H9 (cell line): ENCODE data around the gene HMCN1. TPM values are rescaled to one million over a fixed set of nuclear protein-coding genes. Genes with fewer than 3 reads are reported as not detected.

Experiments used
- DNase-seq: peaks from one replicate; pipeline ENCODE4 v3.0.0-alpha.2; 2017
- H2AFZ ChIP-seq: one replicate; pipeline ENCODE4 v1.6.1; 2013; ENCODE audit warnings: mild to moderate bottlenecking, low read length, control low read depth, moderate library complexity
- H2AK5ac ChIP-seq: 2 replicates; pipeline ENCODE4 v1.6.1; 2013; ENCODE audit warnings: low read length, control low read depth, mixed read lengths; ENCODE audit not compliant: insufficient read length
- H2BK120ac ChIP-seq: one replicate; pipeline ENCODE4 v1.6.1; 2013; ENCODE audit warnings: low read depth, mild to moderate bottlenecking, low read length, control low read depth, inconsistent platforms; ENCODE audit not compliant: poor library complexity, severe bottlenecking
- H2BK12ac ChIP-seq: 2 replicates; pipeline ENCODE4 v1.6.1; 2013; ENCODE audit warnings: low read length, control low read depth, mixed read lengths, low read depth; ENCODE audit not compliant: insufficient read length
- H2BK15ac ChIP-seq: 2 replicates; pipeline ENCODE4 v1.6.1; 2013; ENCODE audit warnings: low read depth, low read length, control low read depth
- H2BK20ac ChIP-seq: one replicate; pipeline ENCODE4 v1.6.1; 2013; ENCODE audit warnings: low read depth, mild to moderate bottlenecking, low read length, control low read depth, inconsistent platforms; ENCODE audit not compliant: poor library complexity, severe bottlenecking
- H2BK5ac ChIP-seq: 2 replicates; pipeline ENCODE4 v1.6.1; 2013; ENCODE audit warnings: low read length, control low read depth, mixed read lengths; ENCODE audit not compliant: insufficient read length
- H3K14ac ChIP-seq: 2 replicates; pipeline ENCODE4 v1.6.1; 2013; ENCODE audit warnings: low read length, control low read depth; ENCODE audit not compliant: insufficient read depth
- H3K18ac ChIP-seq: 2 replicates; pipeline ENCODE4 v1.6.1; 2013; ENCODE audit warnings: low read depth, mild to moderate bottlenecking, mixed read lengths, low read length, control low read depth; ENCODE audit not compliant: insufficient read length
- H3K23ac ChIP-seq: 2 replicates; pipeline ENCODE4 v1.6.1; 2013; ENCODE audit warnings: low read length, control low read depth, mixed read lengths, low read depth; ENCODE audit not compliant: insufficient read length
- H3K23me2 ChIP-seq: 2 replicates; pipeline ENCODE4 v1.6.1; 2013; ENCODE audit warnings: low read depth, mild to moderate bottlenecking, mixed read lengths, low read length, control low read depth; ENCODE audit not compliant: insufficient read length, poor library complexity, severe bottlenecking
- H3K27ac ChIP-seq: 2 replicates; pipeline ENCODE4 v1.5.1; 2013; ENCODE audit warnings: low read length, control low read depth, mixed read lengths, low read depth; ENCODE audit not compliant: insufficient read length
- H3K27me3 ChIP-seq: 2 replicates; pipeline ENCODE4 v1.6.1; 2013; ENCODE audit warnings: low read length, control low read depth, inconsistent platforms; ENCODE audit not compliant: insufficient read depth
- H3K4ac ChIP-seq: 2 replicates; pipeline ENCODE4 v1.6.1; 2013; ENCODE audit warnings: low read depth, mild to moderate bottlenecking, control low read depth, inconsistent platforms, low read length, moderate library complexity
- H3K4me1 ChIP-seq: 2 replicates; pipeline ENCODE4 v1.6.1; 2013; ENCODE audit warnings: low read length, control low read depth, inconsistent platforms; ENCODE audit not compliant: insufficient read depth
- H3K4me2 ChIP-seq: 2 replicates; pipeline ENCODE4 v1.6.1; 2013; ENCODE audit warnings: low read length, control low read depth, mixed read lengths; ENCODE audit not compliant: insufficient read length, insufficient read depth
- H3K56ac ChIP-seq: 2 replicates; pipeline ENCODE4 v1.6.1; 2013; ENCODE audit warnings: low read depth, mild to moderate bottlenecking, mixed read lengths, low read length, control low read depth; ENCODE audit not compliant: insufficient read length
- H3K79me1 ChIP-seq: 2 replicates; pipeline ENCODE4 v1.6.1; 2013; ENCODE audit warnings: low read depth, mild to moderate bottlenecking, moderate library complexity, low read length, control low read depth, inconsistent platforms; ENCODE audit not compliant: insufficient read depth, poor library complexity, severe bottlenecking
- H3K79me2 ChIP-seq: 2 replicates; pipeline ENCODE4 v1.6.1; 2013; ENCODE audit warnings: low read length, control low read depth, inconsistent platforms; ENCODE audit not compliant: insufficient read depth
- H3K9ac ChIP-seq: 2 replicates; pipeline ENCODE4 v1.6.1; 2013; ENCODE audit warnings: low read length, control low read depth, mixed read lengths; ENCODE audit not compliant: insufficient read length; ENCODE audit errors: extremely low read depth
- H3K9me3 ChIP-seq: one replicate; pipeline ENCODE4 v1.6.1; 2013; ENCODE audit warnings: low read depth, low read length, inconsistent platforms; ENCODE audit not compliant: control insufficient read depth
- H3T11ph ChIP-seq: one replicate; pipeline ENCODE4 v1.6.1; 2013; ENCODE audit warnings: mild to moderate bottlenecking, low read length, control low read depth, inconsistent platforms
- H4K20me1 ChIP-seq: one replicate; pipeline ENCODE4 v1.6.1; 2013; ENCODE audit not compliant: control insufficient read depth, insufficient read length, insufficient read depth
- H4K5ac ChIP-seq: 2 replicates; pipeline ENCODE4 v1.6.1; 2013; ENCODE audit warnings: low read depth, mild to moderate bottlenecking, mixed read lengths, low read length, control low read depth; ENCODE audit not compliant: insufficient read length
- H4K8ac ChIP-seq: replicated peaks from 2 replicates; pipeline ENCODE4 v1.6.1; 2013; ENCODE audit warnings: low read length, control low read depth, mixed read lengths, low read depth; ENCODE audit not compliant: insufficient read length
- H4K91ac ChIP-seq: 2 replicates; pipeline ENCODE4 v1.6.1; 2013; ENCODE audit warnings: low read depth, mild to moderate bottlenecking, moderate library complexity, mixed read lengths, low read length, control low read depth; ENCODE audit not compliant: insufficient read length
- H3K27ac Mint-ChIP-seq, 3 experiments: 2 replicates in 2 of 3; 3 replicates in 1 of 3; pipeline ENCODE4 v1.8.0; 2020 to 2021; ENCODE audit warnings: mixed read lengths in 3 of 3, mild to moderate bottlenecking in 1 of 3, moderate library complexity in 1 of 3
- H3K27me3 Mint-ChIP-seq: 2 replicates; pipeline ENCODE4 v1.8.0; 2021; ENCODE audit warnings: low read depth, mild to moderate bottlenecking, moderate library complexity, mixed read lengths
- H3K36me3 Mint-ChIP-seq, 3 experiments: 2 replicates in 2 of 3; 3 replicates in 1 of 3; pipeline ENCODE4 v1.8.0; 2020 to 2021; ENCODE audit warnings: low read depth in 3 of 3, mixed read lengths in 3 of 3; ENCODE audit not compliant: insufficient read depth in 1 of 3
- H3K4me1 Mint-ChIP-seq, 2 experiments: 2 replicates each; pipeline ENCODE4 v1.8.0; 2020; ENCODE audit warnings: mixed read lengths in 2 of 2
- H3K4me3 Mint-ChIP-seq, 2 experiments: 2 replicates in 1 of 2; 3 replicates in 1 of 2; pipeline ENCODE4 v1.8.0; 2020 to 2021; ENCODE audit warnings: mild to moderate bottlenecking in 2 of 2, mixed read lengths in 2 of 2, moderate library complexity in 1 of 2
- H3K9me3 Mint-ChIP-seq, 2 experiments: 2 replicates in 1 of 2; 3 replicates in 1 of 2; pipeline ENCODE4 v1.8.0; 2020; ENCODE audit warnings: mild to moderate bottlenecking in 2 of 2, mixed read lengths in 2 of 2, moderate library complexity in 1 of 2
- CTCF ChIP-seq: fragments of 200-600 bp; sonication (generic); conservative IDR thresholded peaks from 3 replicates; pipeline ENCODE4 v1.8.0; 2021; ENCODE audit warnings: antibody characterized with exemption, mild to moderate bottlenecking
- total RNA-seq: library from RNA; stranded (reverse); gene quantifications from 2 replicates; pipeline ENCODE4 v1.2.1, GENCODE V29; 2021

Gene HMCN1
- total RNA-seq, 1 experiment from 2014 or later, result 3.3 TPM

- H3K79me1 ChIP-seq, result no peaks in the 10 kb centered on the region
- Mint-ChIP-seq H3K4me3 (no peak overlapping the region), H3K27ac (no peak overlapping the region), H3K36me3 (no peaks in the 10 kb centered on the region), H3K4me1 (peaks cover 9 to 11% of the 10 kb centered on the region in 2 experiments), H3K9me3 (no peaks in the 10 kb centered on the region), H3K27me3 (peaks cover 20% of the 10 kb centered on the region)
- no peak overlapping the region for H4K5ac ChIP-seq
- H3K9me3 ChIP-seq, result no peaks in the 10 kb centered on the region
- H2AK5ac ChIP-seq, result no peak overlapping the region
- H3T11ph ChIP-seq, result no peak overlapping the region
- H2BK20ac ChIP-seq, result no peak overlapping the region
- no peak overlapping the region for H4K91ac ChIP-seq
- no peak overlapping the region for H3K18ac ChIP-seq
- TF ChIP-seq CTCF, result peak; percentile 29; the same call in 1 of the 3 replicates
- H3K56ac ChIP-seq, result no peak overlapping the region
- H2BK12ac ChIP-seq, result no peak overlapping the region
- H2BK15ac ChIP-seq, result no peak overlapping the region
- H3K27ac ChIP-seq, result no peak overlapping the region
- H2AFZ ChIP-seq, result no peak overlapping the region
- no peak overlapping the region for H3K4ac ChIP-seq
- H3K4me1 ChIP-seq, result 0 out of 2 replicates have a peak, but pooled peaks cover 7% of the 10 kb centered on the region
- no peaks in the 10 kb centered on the region for H3K23me2 ChIP-seq
- no peak overlapping the region for H4K8ac ChIP-seq
- no peak for DNase-seq
- H3K4me2 ChIP-seq, result no peak overlapping the region
- H3K27me3 ChIP-seq, result no peaks in the 10 kb centered on the region
- H3K79me2 ChIP-seq, result no peaks in the 10 kb centered on the region
- H3K23ac ChIP-seq, result no peak overlapping the region
- H3K9ac ChIP-seq, result no peak overlapping the region
- H2BK120ac ChIP-seq, result no peak overlapping the region
- H3K14ac ChIP-seq, result no peak overlapping the region
- no peak overlapping the region for H2BK5ac ChIP-seq
- H4K20me1 ChIP-seq, result no peaks in the 10 kb centered on the region
These were observed 38.9 kb upstream of the HMCN1 start for GRCh38 chr1:185695299-185695698.
